NCI-H2107 treated with DMSO at 0.1 percent for 48 hours (cell line): ENCODE measurements around the gene SLFN12.
"Not testable (repeated sequence)": the region's sequence is repeated elsewhere in the genome, so short reads cannot be mapped to it uniquely, and the experiment has no call there.

Experiments used
- DNase-seq: peaks from one replicate; lab custom pipeline; 2025; ENCODE audit not compliant: unreplicated experiment; lab: John Stamatoyannopoulos, UW

SLFN12 gene

DNA sequence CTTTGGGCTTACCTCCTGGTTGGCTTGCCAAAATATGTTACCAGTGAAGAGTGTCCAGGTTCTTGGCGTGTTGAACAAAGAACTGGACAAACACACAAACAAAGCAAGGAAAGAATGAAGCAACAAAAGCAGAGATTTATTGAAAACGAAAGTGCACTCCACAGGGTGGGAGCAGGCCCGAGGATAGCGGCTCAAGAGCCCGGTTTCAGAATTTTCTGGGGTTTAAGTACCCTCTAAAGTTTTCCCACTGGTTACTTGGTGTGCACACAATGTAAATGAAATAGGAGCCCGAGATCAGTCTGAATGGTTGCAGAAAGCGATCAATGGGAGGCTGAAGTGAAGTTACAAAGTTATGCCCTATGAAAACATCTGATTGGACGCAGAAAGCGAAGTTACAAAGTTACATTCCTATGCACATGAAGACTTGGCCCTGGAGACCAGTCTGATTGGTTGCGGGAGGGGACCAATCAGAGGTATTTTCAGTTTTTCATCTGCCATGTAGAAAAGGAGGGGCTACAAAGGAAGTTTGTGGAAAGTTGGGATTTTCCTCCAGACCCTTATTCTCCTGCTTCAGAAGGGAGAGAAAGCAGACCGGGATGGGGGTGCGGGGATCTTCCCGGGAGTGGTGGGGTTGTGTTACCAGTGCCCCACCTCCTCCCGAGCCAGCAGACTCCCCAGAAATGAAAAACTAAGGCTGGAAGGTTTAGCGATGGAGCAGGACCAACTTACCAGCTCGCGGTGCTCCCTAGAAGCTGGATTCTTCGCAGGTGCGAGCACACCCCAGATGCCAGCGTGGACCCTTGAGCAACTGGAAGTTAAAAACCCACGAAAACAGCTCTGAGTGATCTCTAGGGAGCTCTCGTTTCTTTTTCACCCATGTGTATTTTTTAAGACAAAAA is at the start of gene SLFN12:
SLFN12 (minus strand) TSS at position 325 of the 899 bp plus-strand sequence. CDS start 9,472 bp downstream, outside the sequence.
- no peak for DNase-seq

DNA sequence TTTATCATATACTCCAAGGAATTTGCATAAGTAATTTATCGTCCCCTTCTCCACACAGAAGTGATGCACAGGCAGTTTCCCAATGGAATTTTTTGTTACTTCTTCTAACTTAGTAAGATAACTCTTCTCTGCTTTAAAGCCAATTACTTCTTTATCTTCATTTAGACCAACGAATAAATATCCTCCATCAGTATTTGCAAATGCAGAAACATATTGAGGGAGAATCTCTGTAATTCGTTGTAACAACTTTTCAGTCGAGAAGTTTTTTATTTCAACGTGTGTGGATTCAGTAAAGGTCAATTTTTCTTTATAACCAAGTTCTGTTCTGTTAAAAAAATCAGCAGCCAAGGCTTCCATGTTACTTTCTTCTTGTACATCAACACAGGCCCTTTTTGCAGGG is 47.0 kb upstream of the SLFN12 start:
- DNase-seq: no peak

DNA sequence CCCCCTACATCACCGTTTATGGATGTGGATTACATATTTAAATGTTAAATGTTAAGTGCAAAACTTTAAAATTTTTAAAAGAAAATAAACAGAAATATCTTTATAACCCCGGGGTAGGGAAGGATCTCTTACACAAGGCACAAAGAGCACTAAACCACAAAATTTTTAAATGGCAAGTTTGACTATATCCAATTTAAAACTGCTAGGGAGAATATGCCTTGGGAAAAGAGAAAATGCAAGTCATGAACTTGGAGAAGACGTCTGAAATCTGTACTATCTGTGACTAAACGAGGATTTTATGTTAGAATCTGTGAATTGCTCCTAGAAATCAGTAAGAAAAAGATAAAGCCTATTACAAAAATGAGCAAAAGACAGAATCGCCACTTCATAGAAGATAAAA is 44.9 kb upstream of the SLFN12 start:
- no peak for DNase-seq

DNA sequence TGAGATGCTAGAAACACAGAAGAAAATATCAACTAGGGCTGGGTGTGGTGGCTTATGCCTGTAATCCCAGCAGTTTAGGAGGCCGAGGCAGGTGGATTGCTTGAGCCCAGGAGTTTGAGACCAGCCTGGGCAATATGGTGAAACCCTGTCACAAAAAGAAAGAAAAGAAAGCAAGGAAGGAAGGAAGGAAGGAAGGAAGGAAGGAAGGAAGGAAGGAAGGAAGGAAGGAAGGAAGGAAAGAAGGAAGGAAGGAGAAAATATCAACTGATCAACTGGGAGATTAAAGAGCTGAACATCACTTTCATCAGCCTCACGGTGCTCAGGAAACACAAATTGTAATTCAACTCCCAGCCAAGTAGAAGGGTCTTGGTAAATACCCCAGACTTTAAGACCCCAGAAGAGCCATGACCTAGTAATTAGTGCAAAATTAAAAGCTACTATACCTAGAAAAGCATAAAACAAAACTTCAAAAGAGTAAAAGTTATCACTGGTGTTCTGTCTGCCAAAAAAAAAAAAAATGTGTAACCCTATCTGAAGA is 44.1 kb upstream of the SLFN12 start:
- no peak for DNase-seq

DNA sequence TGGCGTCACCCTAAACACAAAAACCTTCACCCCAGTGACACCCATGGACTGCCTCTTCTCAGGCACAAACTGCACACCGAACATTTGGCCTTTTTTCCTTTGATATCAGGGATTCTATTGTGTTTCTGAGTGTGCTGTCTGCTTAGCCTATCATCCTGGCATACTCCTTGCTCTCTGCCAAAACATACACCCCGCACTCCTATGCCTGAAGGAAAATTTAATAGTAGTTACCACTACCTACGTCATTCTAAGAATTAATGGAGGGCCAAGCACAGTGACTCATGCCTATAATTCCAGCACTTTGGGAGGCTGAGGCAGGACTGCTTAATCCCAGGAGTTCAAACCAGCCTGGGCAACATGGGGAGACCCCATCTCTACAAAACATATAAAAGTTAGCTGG is 36.2 kb upstream of the SLFN12 start:
- DNase-seq: no peak

DNA sequence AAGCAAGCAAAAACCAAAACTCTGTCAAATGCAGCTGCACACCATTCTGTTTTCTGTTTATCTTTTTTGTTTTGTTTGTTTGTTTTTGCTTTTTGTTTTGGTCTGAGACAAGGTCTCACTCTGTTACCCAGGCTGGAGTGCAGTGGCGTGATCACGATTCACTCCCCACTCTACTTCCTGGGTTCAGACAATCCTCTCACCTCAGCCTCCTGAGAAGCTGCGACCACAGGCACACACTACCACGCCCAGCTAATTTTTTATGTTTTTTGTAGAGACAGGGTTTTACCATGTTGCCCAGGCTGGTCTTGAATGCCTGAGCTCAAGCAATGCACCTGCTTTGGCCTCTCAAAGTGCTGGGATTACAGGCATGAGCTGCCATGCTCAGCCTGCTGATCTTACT is 35.5 kb upstream of the SLFN12 start:
- DNase-seq: no peak

DNA sequence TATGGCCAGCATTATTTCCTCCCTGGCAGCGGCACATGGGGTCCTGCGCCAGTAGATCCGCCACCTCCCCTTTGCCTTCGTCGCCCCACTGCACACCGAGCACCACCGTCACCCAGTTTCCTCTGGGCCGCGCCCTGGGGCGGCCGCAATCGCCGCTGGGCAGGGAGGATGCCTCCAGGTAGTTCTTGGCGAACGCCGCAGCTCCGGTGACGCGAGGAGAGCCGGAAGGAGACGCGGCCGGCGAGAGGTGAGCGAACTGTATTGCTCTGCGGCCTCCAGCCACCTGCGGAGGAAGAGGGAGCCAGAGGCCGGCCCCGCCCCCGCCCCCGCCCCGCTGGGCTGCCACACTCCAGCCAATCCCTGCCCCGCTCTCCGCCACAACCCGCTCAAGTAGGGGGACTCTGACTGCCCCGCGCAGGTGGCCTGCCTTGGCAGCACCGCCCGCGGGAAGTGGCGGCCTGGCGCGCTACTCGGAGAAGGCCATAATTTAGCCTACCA is 28.1 kb upstream of the SLFN12 start:
- no peak for DNase-seq

DNA sequence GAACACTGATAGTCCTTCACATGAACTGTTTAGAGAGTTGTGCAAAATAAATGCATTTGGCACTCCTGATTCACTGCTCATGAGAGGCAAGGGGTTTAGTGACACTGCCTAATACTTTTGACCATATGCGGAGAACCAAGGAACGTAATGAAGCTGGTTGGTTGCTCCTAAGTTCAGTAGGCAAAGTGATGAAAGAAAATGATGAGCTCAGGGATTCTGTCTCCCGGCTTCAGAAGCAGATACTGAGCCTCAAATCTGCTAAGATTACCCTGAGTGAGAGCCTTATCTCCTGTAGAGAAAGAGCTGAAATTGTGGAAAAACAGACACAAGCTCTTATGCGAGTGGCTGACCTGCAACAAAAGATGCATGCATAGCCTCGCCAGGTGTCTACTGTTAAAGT is 21.7 kb upstream of the SLFN12 start:
- not testable (repeated sequence) for DNase-seq

DNA sequence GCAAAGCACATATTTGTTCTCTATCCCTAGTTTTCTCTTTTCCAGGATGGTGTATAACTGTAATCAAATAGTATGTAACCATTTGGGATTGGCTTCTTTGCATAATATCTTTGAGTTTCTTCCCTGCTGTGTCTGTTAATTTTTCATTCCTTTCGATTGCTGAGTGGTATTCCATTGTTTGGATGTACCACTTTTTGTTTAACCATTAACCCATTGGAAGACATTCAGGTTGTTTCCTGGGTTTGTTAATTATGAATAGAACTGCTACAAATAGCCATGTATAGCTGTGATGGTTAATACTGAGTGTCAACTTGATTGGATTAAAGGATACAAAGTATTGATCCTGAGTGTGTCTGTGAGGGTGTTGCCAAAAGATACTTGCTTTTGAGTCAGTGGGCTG is 20.9 kb upstream of the SLFN12 start:
- DNase-seq: no peak

DNA sequence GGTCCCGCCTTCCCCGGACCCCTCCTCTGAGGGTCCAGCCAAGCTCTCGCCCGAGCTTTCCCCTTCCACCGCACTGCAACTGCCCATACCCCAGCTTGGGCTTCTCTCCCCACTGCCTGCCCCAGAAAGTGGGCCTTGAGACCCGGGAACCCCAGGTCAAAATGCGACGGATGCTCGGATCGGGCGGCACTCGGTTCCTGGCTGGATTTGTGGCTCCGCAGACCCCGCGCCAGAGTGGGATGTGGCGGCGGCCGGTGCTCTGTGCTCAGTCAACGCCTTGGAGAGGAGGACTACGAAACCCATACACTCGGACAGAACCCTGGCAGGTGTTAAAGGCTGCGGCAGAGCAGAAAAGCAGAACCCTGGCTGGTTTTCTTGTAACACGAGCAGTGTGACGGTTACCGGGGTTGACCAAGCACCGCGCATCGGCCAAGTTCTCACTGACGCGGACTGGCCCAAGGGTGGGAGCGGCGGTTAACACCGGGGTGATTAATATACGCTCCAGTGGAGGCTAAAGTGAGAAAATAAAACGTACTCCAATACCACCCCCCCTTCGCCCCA is 17.2 kb upstream of the SLFN12 start:
- DNase-seq: no peak

DNA sequence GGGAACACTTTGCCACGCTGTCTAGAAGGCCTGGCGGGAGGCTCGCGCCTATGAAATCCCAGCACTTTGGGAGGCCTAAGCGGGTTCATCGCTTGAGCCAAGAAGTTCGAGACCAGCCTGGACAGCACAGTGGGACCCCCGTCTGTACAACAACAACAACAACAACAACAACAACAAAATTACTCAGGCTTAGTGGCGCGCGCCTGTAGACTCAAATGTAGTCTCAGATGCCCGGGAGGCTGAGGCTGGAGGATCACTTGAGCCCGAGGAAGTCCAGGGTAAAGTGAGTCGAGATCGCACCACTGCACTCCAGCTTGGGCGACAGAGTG is 16.6 kb upstream of the SLFN12 start:
- no peak for DNase-seq

DNA sequence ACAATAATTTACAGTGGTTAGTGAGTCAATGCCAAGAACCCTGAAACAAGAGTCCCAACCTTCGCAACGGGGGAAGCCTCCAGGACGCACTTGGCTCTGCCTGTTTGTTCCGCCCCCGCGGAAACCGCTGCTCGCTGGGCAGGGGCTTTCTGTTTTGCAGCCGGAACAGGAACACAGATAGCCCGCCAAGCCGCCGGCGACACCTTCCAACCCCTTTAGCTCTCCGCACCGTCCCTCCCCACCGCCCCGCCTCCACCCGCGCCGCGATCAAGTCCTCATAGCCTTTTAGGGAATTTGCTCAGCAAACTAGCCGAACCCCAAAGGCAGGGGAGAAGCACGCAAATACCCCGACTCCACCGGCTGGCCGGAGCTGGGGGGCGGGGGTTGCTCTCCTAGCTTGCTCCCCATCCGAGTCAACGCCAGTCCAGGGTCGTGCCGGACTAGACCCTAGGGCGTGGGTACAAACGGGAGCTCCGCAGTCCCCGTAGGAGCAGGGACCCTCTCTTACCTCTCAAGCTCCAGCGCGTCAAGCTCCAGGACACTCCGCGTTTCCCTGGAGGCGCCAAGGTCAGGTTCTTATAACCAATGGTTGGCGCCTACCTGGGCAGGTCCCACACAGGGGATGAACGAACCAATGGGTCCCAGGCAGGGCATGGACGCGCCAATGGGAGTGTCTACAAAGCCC is 16.1 kb upstream of the SLFN12 start, which contains the start of gene SLFN13:
SLFN13 (minus strand) TSS at position 553 of the 685 bp plus-strand sequence. CDS start 3,086 bp downstream, outside the sequence.
- no peak for DNase-seq

DNA sequence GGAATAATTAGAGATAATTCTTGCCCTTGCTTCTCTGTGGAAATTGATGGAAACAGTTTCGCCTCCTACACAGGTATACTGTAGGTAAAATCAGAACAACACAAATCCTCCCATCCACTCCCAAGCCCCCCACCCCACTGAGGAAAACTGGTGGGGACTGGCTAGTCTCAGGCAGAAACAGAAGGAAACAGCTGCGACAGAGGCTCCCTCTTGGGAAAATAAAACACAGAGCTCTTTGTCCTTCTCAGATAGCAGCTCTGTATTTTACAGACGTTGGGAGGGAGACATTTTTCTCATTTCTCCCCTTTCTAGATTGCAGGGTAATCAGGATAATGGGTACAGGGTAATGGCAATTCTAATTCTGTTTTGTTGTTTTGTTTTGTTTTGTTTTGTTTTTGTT is 15.2 kb upstream of the SLFN12 start:
- DNase-seq: no peak

DNA sequence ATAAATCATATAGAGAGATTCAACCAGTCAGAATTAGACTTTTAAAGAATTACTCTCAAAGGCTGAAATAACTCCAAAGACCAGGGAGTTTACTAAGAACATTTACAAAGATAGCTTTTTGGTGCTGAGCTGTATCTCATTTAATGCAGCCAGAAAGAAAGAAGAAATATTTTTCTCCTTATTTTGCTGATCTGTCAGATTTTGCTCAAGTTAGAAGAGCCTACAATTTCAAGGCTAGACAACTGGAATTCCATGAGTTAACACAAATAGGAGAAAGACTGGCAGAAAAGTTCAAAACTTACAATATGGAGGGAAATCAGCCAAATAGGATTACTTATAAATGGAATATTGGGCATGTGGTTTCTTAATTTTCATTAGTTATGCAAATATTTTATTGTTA is 6.1 kb upstream of the SLFN12 start:
- DNase-seq: no peak

DNA sequence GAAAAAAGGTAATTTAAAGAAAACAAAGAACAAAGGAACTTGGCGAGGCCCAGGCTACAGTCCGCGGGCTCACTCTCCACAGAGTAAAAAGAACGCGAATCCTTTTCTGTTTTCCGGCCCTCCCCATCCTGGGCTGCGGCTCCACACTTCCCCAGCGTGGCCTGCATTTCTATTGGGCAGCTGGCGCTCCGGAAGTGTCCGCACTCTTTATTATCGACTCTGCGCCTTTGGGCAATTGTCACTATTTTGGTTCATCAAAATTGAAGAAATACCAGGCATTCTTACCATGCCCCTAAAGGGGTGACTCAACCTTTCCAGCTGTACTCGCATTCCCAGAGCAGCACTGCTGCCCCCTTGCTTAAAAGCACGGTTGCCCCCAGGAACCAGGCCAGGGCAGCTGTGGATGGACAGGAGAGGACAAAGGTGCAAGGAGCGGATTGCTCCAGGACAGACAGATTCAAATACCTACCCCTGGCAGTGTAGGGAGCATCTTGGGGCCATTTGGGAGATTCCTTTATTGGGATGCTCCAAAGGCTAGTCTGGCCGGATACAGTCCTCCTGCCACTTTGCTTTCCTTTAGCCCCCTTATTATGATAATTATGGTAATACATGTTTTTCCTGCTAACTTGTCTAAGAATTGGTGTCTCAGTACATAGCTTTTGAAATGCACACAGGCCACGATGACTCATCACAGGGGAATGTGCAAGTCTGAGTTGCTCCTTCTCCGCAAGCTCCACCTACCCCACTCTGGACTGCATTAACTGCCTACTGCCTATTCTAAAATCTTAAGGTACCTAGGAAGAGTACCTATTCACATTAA is 985 bp upstream of the SLFN12 start:
- no peak for DNase-seq

DNA sequence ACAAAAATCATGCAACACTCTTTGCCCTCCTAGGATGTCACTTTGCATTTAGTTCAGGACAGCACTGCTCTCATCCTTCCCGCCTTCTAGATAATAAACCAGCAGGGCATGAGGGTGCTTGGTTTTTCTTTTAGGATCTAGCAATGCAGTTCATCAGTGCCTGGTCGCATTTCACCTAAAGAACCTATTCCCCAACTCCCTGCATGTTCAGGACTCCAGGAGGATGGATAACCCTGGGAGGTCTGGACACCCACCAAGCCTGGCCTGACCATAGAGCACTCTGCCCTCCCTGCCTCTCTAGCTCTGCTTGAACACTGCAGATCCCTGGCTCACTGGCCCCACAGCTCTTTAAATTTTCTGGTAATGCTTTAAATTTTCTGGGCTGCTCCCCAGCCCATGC is 2.6 kb downstream of the SLFN12 start:
- DNase-seq: no peak

DNA sequence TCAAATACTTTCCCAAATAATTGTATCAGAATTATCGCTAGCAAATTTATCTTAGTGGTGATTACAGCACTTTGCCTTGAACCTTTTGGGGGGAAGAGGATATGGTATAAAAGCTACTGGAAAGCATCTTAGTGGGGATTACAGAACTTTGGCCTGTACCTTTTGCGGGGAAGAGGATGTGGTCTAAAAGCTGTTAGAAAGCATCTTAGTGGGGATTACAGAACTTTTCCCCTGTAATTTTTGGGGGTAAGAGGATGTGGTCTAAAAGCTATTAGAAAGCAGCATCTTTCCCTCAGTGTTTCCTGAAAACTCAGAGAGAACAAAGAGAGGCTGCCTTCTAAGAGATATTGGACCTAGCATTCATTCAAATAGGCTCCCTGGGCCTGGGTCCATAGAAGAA is 4.1 kb downstream of the SLFN12 start:
- no peak for DNase-seq

DNA sequence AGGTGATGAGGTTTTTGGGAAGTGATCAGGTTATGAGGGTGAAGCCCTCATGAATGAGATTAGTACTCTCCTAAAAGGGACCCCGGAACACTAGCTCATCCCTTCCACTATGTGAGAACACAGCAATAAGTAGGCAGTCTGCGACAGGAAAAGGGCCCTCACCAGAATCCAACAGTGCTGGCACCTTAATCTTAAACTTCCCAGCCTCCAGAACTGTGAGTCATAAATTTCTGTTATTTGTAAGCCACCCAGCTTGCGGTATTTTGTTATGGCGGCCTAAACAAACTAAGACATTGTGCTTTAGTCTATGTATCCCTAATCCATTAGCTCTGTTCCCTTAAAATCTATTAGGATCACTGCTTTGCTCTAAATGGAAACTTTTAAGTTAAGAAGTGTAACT is 8.5 kb downstream of the SLFN12 start:
- DNase-seq: no peak

DNA sequence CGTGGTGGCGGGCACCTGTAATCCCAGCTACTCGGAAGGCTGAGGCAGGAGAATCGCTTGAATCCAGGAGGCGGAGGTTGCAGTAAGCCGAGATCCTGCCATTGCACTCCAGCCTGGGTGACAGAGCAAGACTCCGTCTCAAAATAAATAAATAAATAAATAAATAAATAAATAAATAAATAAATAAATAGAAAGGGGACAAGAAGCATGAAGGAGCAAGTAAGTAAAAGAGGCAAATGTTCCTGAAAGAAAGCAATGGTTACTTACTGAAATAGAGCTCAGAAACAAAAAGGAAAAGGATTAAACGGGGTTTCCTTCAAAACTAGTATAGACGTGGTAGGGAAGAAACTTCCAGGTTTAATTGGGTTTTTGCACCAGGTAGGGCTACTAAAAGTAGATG is 11.2 kb downstream of the SLFN12 start:
- not testable (repeated sequence) for DNase-seq

DNA sequence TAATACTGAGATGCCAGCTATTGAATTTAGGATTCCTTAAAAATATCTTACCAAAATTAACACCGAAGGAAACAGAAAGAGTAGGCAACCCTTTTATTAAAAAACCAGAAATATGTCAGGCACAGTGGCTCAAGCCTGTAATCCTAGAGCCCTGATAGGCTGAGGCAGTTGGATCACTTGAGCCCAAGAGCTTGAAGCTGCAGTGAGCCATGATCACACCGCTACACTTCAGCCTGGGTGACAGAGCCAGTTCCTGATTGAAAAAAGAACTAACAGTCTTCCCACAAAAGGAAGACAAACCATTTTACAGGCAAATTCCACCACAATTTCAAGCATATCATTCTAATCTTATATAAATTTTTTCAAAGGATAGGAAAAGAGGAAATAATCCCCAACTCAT is 15.6 kb downstream of the SLFN12 start:
- no peak for DNase-seq

DNA sequence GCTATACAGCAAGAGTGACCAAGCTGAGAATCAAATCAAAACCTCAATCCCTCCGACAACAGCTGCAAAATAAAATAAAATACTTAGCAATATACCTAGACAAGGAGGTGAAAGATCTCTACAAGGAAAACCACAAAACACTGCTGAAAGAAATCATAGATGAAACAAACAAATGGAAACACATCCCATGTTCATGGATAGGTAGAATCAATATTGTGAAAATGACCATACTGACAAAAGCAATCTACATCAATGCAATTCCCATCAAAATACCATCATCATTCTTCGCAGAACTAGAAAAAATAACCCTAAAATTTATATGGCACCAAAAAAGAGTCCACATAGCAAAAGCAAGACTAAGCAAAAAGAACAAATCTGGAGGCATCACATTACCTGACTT is 17.6 kb downstream of the SLFN12 start:
- DNase-seq: not testable (repeated sequence)
